ENCODE results near the gene MPHOSPH6.

- TF ChIP-seq CTCF (IDR thresholded peaks at IDR 0.05; ENCODE audit: extremely low read depth in 1 of 2, insufficient read depth in 1 of 2, low read depth in 1 of 2, low read length in 2 of 2) (no peak), MAX (IDR thresholded peaks at IDR 0.05; ENCODE audit: insufficient read depth, insufficient read length) (no peak), POLR2A (IDR thresholded peaks at IDR 0.05; ENCODE audit: low read depth, low read length) (no peak), EZH2 (IDR thresholded peaks at IDR 0.05; ENCODE audit: borderline replicate concordance, low read depth, low read length, severe bottlenecking) (no peak)
These were observed 58.1 kb downstream of the MPHOSPH6 start for GRCh38 chr16:82111944-82112343.

All from endothelial cell of umbilical vein (primary cell).